GM19324 (cell line): ENCODE data around the gene ARVCF.

ENCODE experiments used
- ATAC-seq: cut with Tn5 transposase; IDR thresholded peaks from one replicate; pipeline ENCODE4 v1.9.1; 2021; ENCODE audit warnings: mild to moderate bottlenecking, moderate library complexity; ENCODE audit not compliant: unreplicated experiment, low FRiP score

Gene ARVCF

GRCh38 chr22:19974935-19975706, 41.5 kb downstream of the ARVCF start:
- no peak for ATAC-seq

- no peak for ATAC-seq
Observed at GRCh38 chr22:19974268-19974861, 42.3 kb downstream of the ARVCF start.

GRCh38 chr22:19973551-19974267, 42.9 kb downstream of the ARVCF start:
- ATAC-seq = no peak

GRCh38 chr22:19972652-19973550, 43.7 kb downstream of the ARVCF start:
- ATAC-seq = no peak

- ATAC-seq = no peak
Observed at GRCh38 chr22:19972251-19972650, 44.4 kb downstream of the ARVCF start.

GRCh38 chr22:19971276-19972124, 45.1 kb downstream of the ARVCF start:
- ATAC-seq = no peak

GRCh38 chr22:19970479-19971275, 45.9 kb downstream of the ARVCF start:
- no peak for ATAC-seq

GRCh38 chr22:19970031-19970478, 46.6 kb downstream of the ARVCF start:
- ATAC-seq = no peak

GRCh38 chr22:19969141-19969928, 47.3 kb downstream of the ARVCF start:
- ATAC-seq = no peak

GRCh38 chr22:19968450-19968891, 48.2 kb downstream of the ARVCF start:
- no peak for ATAC-seq

GRCh38 chr22:19967850-19968449, 48.7 kb downstream of the ARVCF start:
- no peak for ATAC-seq

- ATAC-seq = no peak
Observed at GRCh38 chr22:19966908-19967750, 49.5 kb downstream of the ARVCF start.

GRCh38 chr22:19965771-19966709, 50.6 kb downstream of the ARVCF start:
- no peak for ATAC-seq

GRCh38 chr22:19964701-19965386, 51.8 kb downstream of the ARVCF start:
- ATAC-seq = no peak
